22Rv1 (cell line): Measurements from ENCODE around the gene FBXO28.

Source experiments
- H3K27ac ChIP-seq: fragments of 450-650 bp; 2 replicates; pipeline ENCODE4 v1.5.1; 2017
- CTCF ChIP-seq: fragments of 450-650 bp; IDR thresholded peaks from 2 replicates; pipeline ENCODE4 v1.5.1; 2017; ENCODE audit warnings: mild to moderate bottlenecking
- ZFX ChIP-seq: fragments of 450-650 bp; IDR thresholded peaks from 2 replicates; pipeline ENCODE4 v1.6.1; 2017; ENCODE audit warnings: antibody characterized with exemption, borderline replicate concordance

Gene FBXO28

GRCh38 chr1:224183591-224184312 is 69.8 kb downstream of the FBXO28 start:
- peak overlapping the region; percentile 92 for H3K27ac ChIP-seq
- no peak for TF ChIP-seq ZFX
- TF ChIP-seq CTCF: no peak; the same call in 1 of the 2 replicates

- TF ChIP-seq ZFX: no peak
- TF ChIP-seq CTCF: no peak
- H3K27ac ChIP-seq: no peak overlapping the region
These were observed 71.3 kb downstream of the FBXO28 start for GRCh38 chr1:224185208-224185607.

- TF ChIP-seq ZFX (no peak), CTCF (no peak)
- H3K27ac ChIP-seq: no peak overlapping the region
These were observed 74.4 kb downstream of the FBXO28 start for GRCh38 chr1:224188286-224188685.

GRCh38 chr1:224189561-224189960 is 75.7 kb downstream of the FBXO28 start:
- TF ChIP-seq CTCF (no peak), ZFX (no peak)
- H3K27ac ChIP-seq: no peak overlapping the region

- TF ChIP-seq ZFX (no peak), CTCF (no peak)
- no peak overlapping the region for H3K27ac ChIP-seq
These were observed 78.3 kb downstream of the FBXO28 start for GRCh38 chr1:224192082-224192788.

GRCh38 chr1:224193319-224193966 is 79.5 kb downstream of the FBXO28 start:
- TF ChIP-seq ZFX (no peak), CTCF (no peak)
- H3K27ac ChIP-seq: no peak overlapping the region
